Measurements from ENCODE around the gene MNS1. TPM values are rescaled to one million over a fixed set of nuclear protein-coding genes. Genes with fewer than 3 reads are reported as not detected.

The MNS1 gene
- total and polyA plus RNA-seq, 10 of the 15 experiments (the other 5 are each of a cell fraction or from before 2014, with no cell fraction given) = 0.45 to 2.6 (median 0.97) TPM

- no peak for TF ChIP-seq PRDM15 (CRISPR knock-in tag; IDR thresholded peaks at IDR 0.05)
- TF ChIP-seq SPI1 (IDR thresholded peaks at IDR 0.05; ENCODE audit: borderline replicate concordance, insufficient read depth, low read depth, low read length) = no peak
- no peak for TF ChIP-seq NFYB (IDR thresholded peaks at IDR 0.05; ENCODE audit: insufficient read depth, low read depth, low read length)
Measured at GRCh38 chr15:56495053-56495452, 30.1 kb upstream of the MNS1 start (continued).

- H3K27me3 ChIP-seq (replicated peaks in 1 of 2; ENCODE audit: control insufficient read depth in 2 of 2, insufficient read depth in 2 of 2, low read length in 1 of 2) = no peaks in the 10 kb centered on the region
- no peaks in the 10 kb centered on the region for H3K36me3 ChIP-seq (ENCODE audit: control insufficient read depth in 2 of 2, insufficient read depth in 2 of 2, low read length in 1 of 2)
- no peak for FAIRE-seq
- no peak for ATAC-seq
- SMC1A ChIA-PET (ENCODE audit: uncharacterized antibody, unreplicated experiment) = interaction anchor here (1.1 kb wide), 1 partner anchor 497 kb away, joined by 3 read pairs; no protein-coding TSS in a partner anchor
- no peak overlapping the region for H3K9ac ChIP-seq (ENCODE audit: control insufficient read depth, insufficient read depth, low read length)
- no peaks in the 10 kb centered on the region for H3K4me1 ChIP-seq (ENCODE audit: control insufficient read depth, insufficient read depth, low read length)
- RAD21 ChIA-PET (ENCODE audit: unreplicated experiment) = no interaction called here
- no peak for TF ChIP-seq BMI1 (IDR thresholded peaks at IDR 0.05; ENCODE audit: borderline replicate concordance)
- no peak for TF ChIP-seq HDGF (IDR thresholded peaks at IDR 0.05)
- no peak for TF ChIP-seq BHLHE40 (IDR thresholded peaks at IDR 0.05; ENCODE audit: borderline replicate concordance in 1 of 2, low read depth in 2 of 2, low read length in 1 of 2)
- no peak for TF ChIP-seq NR2C1 (IDR thresholded peaks at IDR 0.05)
- no peak for TF ChIP-seq MYC (IDR thresholded peaks at IDR 0.05; ENCODE audit: insufficient read depth, insufficient read length, insufficient replicate concordance, low read length, severe bottlenecking)
- no peak for TF ChIP-seq TBL1XR1 (IDR thresholded peaks at IDR 0.05; ENCODE audit: low read depth, low read length)
- TF ChIP-seq GATAD2B (conservative IDR thresholded peaks at IDR 0.05; ENCODE audit: low read depth) = no peak
- in situ Hi-C loops (cut with MboI) (loop anchor here (5.0 to 10.0 kb wide), 4 partner anchors 374 to 1042 kb away; no protein-coding TSS in a partner anchor), intact Hi-C loops (cut with micrococcal nuclease; ENCODE audit: unreplicated experiment) (loop anchor here (10.0 kb wide), 1 partner anchor 652 kb away; no protein-coding TSS in a partner anchor)
- CTCF ChIA-PET = interaction anchor here (1.2 to 1.8 kb wide), 2 partner anchors 59 to 654 kb away, joined by 3 read pairs; no protein-coding TSS in a partner anchor
- no peak for DNase-seq (ENCODE audit: low read depth, low spot score)
- H3K27ac ChIP-seq (ENCODE audit: control insufficient read depth, insufficient read depth) = no peak overlapping the region
- BruUV-seq (replicated peaks) = no TSS peak
- no peaks in the 10 kb centered on the region for H3K9me3 ChIP-seq (replicated peaks; ENCODE audit: control insufficient read depth, insufficient read depth, low read length)
- H2AFZ ChIP-seq (ENCODE audit: control insufficient read depth, low read depth, low read length) = no peak overlapping the region
- no peak overlapping the region for H3K4me2 ChIP-seq (ENCODE audit: control insufficient read depth, insufficient read depth)
- 44% methylated on average over 4 of the region's 4 CpGs for WGBS (ENCODE audit: insufficient coverage, insufficient replicate concordance, low lambda C conversion rate, missing lambda C conversion rate)
- POLR2A ChIA-PET = no interaction called here
- no peaks in the 10 kb centered on the region for H3K79me2 ChIP-seq (ENCODE audit: control insufficient read depth, insufficient read depth, low read length)
- H3K4me3 ChIP-seq = no peak overlapping the region
- H4K20me1 ChIP-seq (ENCODE audit: control insufficient read depth, insufficient read depth) = no peaks in the 10 kb centered on the region
Measured at GRCh38 chr15:56492791-56493555, 28.0 kb upstream of the MNS1 start.
